Activated CD8-positive, alpha-beta memory T cell treated with anti-CD3 and anti-CD28 coated beads for 4 hours (primary cell): ENCODE data around the gene ZCWPW1.
"Not testable (repeated sequence)": the region's sequence is repeated elsewhere in the genome, so short reads cannot be mapped to it uniquely, and the experiment has no call there.

Experiments used
- DNase-seq, 2 donors: peaks; one replicate each; pipeline ENCODE4 v3.0.0-alpha.2; 2020; ENCODE audit warnings: low read depth in 2 of 2

Gene ZCWPW1

DNA sequence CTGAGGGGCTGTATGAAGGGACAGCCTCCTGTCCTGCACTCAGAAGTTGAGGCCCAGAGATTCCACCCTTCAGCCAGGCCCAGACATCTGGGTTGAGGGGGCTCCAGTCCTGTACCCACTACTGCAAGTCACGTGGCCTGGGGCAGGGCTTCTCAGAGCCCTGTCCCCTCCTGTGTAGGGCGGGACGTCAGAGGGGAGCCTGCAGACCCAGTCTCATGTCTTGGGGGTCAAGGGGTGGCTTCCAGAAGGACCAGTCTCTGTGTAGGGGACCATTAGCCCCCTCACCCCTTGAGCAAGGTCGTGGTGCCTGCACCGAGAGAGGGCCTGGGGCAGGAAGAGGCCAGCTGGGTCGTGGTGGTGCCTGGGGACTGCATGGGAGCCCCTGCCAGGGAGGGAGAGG, 55.8 kb downstream of the ZCWPW1 start:
- no peak for DNase-seq

GRCh38 chr7:100372256-100372655, 56.2 kb downstream of the ZCWPW1 start:
- DNase-seq: no peak

- DNase-seq: no peak
These were observed 56.8 kb downstream of the ZCWPW1 start for GRCh38 chr7:100371561-100372171.

DNA sequence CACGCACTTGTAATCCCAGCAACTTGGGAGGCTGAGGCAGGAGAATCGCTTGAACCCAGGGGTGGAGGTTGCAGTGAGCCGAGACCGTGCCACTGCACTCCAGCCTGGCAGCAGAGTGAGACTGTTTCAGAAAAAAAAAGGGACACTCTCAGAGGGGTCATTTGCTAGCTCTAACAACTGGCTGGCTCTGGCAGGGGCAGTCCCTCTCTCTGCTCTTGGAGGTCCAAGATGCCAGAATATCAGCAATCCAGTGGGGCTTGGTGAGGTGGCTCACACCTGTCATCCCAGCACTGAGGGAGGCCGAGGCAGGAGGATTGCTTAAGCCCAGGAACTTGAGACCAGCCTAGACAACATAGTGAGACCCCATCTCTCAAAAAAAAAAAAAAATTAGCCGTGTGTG, 57.8 kb downstream of the ZCWPW1 start:
- DNase-seq: no peak

- DNase-seq: no peak
These were observed 58.2 kb downstream of the ZCWPW1 start for GRCh38 chr7:100370303-100370702.

DNA sequence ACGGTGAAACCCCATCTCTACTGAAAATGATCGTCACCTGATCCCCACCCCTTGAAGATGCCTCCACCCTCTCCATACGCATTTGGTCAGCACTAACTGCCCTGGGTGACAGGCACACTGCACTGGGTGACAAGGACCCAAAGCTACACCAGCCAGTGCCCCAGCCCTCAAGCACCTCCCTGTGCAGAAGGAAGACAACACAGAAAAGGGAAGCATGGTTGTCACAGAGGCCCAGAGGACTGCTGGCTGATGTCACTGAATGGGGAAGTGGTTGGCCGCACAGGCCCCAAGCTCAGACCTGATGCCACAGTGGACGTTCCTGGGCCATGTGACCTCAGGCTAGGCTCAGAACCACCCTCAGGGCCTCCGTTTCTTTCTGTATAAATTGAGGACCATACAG, 59.4 kb downstream of the ZCWPW1 start:
- no peak for DNase-seq

GRCh38 chr7:100367676-100368613, 60.6 kb downstream of the ZCWPW1 start:
- no peak for DNase-seq

DNA sequence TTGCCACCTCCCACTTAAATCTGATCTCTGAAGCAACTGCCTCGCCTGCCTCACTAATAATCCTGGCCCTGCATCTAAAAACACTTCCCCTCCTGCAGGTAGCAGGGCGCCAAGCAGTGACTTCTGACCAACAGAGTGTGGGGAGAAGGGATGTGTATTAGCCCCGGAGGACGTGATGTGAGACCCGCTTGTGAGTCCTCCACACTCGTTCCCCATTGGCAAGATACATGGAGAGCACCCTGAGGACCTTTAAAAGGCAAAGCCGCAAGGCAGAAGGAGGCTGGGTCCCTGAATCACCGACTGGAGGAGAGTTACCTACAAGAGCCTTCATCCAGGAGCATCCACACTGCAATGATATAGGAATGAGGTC, 61.3 kb downstream of the ZCWPW1 start:
- no peak for DNase-seq

DNA sequence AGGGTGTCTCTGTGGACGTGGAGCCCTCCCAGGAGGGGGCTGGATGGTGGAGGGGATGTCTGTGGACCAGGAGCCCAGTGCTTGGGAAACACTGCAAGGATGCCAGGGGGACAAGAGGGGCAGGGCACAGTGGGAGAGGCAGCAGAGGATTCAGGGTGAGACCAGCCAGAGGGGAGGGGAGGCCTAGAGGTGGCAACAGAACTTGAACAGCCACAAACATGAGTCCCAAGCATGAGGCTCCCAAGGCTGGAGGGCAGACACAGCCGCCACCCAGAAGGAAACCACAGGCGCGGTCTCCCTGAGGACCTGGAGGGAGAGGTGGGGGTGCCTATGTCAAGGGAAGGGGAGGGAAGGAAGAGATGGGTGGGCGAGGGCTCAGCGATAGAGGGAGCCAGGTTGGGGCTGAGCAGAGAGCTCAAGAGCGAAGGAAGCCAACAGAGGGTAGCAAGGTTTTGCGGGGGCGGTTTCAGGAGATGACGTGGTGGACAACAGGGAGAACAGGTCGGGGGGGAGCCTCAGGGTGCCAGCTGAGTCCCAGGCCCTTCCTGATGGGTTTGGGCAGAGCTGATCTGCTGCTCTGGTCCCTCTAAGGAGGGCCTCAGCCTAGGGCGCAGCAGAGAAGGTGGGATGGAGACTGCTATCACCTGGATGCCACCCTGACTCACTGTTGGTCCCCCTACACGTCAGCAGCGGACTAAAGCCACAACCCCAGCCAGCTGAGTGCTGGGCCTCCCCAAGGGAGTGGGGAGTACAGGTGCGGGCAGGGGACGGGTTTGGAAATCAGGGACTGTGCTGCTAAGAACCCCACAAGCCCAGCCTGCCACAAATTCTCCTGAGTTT, 61.9 kb downstream of the ZCWPW1 start:
- no peak for DNase-seq

DNA sequence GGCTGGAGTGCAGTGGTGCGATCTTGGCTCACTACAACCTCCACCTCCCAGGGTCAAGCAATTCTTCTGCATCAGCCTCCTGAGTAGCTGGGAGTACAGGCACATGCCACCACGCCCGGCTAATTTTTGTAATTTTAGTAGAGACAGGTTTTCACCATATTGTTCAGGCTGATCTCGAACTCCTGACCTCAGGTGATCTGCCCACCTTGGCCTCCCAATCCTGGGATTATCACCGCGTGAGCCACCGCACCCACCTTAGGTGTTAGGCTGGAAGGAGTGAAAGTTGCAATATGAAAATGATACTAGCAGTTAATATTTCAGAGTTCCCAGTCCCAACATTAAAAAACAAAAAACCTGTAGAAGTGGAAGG, 62.5 kb downstream of the ZCWPW1 start:
- not testable (repeated sequence) for DNase-seq

- DNase-seq: no peak
These were observed 64.0 kb downstream of the ZCWPW1 start for GRCh38 chr7:100364480-100364879.

GRCh38 chr7:100363797-100364196, 64.7 kb downstream of the ZCWPW1 start:
- not testable (repeated sequence) for DNase-seq

GRCh38 chr7:100363098-100363497, 65.4 kb downstream of the ZCWPW1 start:
- no peak for DNase-seq

GRCh38 chr7:100360135-100360854, 68.2 kb downstream of the ZCWPW1 start:
- no peak for DNase-seq

GRCh38 chr7:100358857-100359212, 69.7 kb downstream of the ZCWPW1 start:
- DNase-seq: no peak

DNA sequence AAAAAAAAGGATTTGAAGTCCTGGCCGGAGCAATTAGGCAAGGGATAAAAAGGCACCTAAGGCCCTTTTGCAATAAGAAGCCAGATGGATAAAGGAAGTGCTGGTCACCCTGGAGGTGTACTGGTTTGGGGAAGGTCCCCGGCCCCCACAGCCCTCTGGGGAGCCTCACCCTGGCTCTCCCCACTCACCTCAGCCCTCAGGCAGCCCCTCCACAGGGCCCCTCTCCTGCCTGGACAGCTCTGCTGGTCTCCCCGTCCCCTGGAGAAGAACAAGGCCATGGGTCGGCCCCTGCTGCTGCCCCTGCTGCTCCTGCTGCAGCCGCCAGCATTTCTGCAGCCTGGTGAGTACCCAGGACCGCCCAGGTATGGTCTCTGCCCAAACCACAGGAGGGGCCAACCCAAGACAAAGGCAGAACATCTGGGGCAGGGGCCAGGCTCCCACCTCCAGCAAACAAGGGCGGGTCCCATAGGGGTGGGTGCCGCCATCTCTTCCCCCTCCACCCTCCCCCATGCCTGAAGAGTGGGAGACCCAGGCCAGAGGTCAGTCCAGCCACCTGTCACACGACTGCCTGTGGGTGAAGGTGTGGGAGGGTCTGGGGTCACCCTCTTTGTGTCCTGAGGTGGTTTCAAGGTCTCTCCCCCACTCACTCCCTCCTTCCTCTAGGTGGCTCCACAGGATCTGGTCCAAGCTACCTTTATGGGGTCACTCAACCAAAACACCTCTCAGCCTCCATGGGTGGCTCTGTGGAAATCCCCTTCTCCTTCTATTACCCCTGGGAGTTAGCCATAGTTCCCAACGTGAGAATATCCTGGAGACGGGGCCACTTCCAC, 70.3 kb downstream of the ZCWPW1 start, which contains the start of gene PILRB:
PILRB (plus strand) TSS at position 91 of the 830 bp plus-strand sequence; CDS start at position 277, 186 bp downstream.
- no peak for DNase-seq

DNA sequence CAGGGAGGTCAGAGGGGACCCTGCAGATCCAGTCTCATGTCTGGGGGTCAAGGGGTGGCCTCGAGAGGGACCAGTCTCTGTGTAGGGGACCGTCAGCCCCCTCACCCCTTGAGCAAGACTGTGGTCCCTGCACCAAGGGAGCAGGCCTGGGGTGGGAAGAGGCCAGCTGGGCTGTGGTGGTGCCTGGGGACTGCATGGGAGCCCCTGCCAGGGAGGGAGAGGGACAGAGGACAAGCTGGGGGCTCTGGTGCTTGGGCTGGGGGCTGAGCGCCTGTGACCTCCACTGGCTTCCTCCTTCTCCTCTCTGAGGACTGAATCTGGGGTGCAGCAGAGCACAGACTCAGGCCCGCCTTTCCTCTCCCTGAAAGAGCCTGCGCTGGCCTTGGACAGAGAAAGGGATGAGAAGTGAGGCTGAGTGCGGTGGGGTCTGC, 71.4 kb downstream of the ZCWPW1 start:
- no peak for DNase-seq

GRCh38 chr7:100356416-100357068, 72.0 kb downstream of the ZCWPW1 start:
- no peak for DNase-seq

DNA sequence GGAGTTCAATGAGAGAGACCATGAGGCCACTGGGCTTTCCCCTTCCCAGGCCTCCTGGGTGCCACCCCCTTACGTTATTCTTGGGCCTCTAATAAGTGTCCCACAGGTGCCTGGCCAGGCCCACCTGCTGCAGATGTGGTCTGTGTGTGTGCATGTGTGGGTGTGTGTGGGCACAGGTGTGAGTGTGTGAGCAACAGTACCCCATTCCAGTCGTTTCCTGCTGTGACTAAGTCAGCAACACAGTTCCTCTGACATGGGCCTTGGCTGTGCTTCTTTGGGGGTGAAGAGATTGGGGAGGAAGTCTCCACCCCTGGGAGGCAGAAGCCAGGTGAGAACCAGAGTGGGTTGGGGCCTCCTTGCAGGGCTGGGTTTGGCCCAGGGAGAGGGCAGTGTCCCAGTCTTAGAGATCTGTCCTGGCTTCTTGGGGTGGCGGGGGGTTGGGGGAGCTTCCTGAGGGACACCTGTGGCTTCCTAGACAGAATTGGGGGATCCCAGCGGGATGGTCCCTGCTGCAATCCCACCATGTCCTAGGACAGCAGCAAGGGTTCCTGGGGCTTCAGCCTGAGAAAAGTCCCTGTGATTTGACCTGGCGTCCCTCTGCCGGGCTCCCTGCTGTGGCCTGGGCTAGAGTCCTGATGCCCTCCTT, 74.7 kb downstream of the ZCWPW1 start:
- DNase-seq: peak; percentile 39 to 42
